ENCODE measurements around the gene MAPK4.

DNA sequence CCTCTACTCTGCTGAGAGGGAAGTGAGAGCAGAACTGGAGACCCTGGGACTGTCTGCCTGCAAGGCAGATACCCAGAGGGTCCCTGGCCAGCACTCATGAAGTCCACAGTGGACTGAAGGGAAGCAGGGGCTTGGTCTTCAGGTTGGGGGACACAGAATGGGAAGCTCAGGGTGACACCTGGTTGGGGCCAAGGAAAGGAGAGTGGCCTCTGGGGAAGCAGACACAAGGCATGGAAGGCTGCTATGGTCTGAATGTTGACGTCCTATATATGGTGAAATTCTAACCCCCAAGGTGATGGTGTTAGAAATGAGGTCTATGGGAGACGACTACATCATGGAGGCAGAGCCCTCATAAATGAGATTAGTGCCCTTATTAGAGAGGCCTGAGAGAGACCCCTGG lies 190.7 kb downstream of the MAPK4 start:
- TF ChIP-seq, protein P1, sequence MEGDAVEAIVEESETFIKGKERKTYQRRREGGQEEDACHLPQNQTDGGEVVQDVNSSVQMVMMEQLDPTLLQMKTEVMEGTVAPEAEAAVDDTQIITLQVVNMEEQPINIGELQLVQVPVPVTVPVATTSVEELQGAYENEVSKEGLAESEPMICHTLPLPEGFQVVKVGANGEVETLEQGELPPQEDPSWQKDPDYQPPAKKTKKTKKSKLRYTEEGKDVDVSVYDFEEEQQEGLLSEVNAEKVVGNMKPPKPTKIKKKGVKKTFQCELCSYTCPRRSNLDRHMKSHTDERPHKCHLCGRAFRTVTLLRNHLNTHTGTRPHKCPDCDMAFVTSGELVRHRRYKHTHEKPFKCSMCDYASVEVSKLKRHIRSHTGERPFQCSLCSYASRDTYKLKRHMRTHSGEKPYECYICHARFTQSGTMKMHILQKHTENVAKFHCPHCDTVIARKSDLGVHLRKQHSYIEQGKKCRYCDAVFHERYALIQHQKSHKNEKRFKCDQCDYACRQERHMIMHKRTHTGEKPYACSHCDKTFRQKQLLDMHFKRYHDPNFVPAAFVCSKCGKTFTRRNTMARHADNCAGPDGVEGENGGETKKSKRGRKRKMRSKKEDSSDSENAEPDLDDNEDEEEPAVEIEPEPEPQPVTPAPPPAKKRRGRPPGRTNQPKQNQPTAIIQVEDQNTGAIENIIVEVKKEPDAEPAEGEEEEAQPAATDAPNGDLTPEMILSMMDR (IDR thresholded peaks at IDR 0.05): no peak
- TF ChIP-seq ZFX (IDR thresholded peaks at IDR 0.05; ENCODE audit: borderline replicate concordance): no peak

Data from 22Rv1 (cell line).